BLaER1 treated with 17β-estradiol and CSF1 and Interleukin-3, amounts not matched to agents 10 nM and 100 nM (cell line): Measurements from ENCODE around the gene ALKBH3.
A peak's percentile ranks its signal among the peaks of the same experiment; 100 is the strongest.

Experiments used
- H3K27ac ChIP-seq, 11 experiments: shearing (Covaris generic); formaldehyde crosslinking; 2 replicates each; pipeline ENCODE4 v1.8.1; 2022
- H3K27me3 ChIP-seq, 11 experiments: shearing (Covaris generic); formaldehyde crosslinking; 2 replicates each; pipeline ENCODE4 v1.8.1; 2022
- H3K36me3 ChIP-seq, 11 experiments: shearing (Covaris generic); formaldehyde crosslinking; 2 replicates each; pipeline ENCODE4 v1.8.1; 2022
- H3K4me1 ChIP-seq, 10 experiments: shearing (Covaris generic); formaldehyde crosslinking; 2 replicates each; pipeline ENCODE4 v1.8.1; 2022
- H3K4me2 ChIP-seq, 11 experiments: shearing (Covaris generic); formaldehyde crosslinking; 2 replicates each; pipeline ENCODE4 v1.8.1; 2022
- H3K4me3 ChIP-seq, 10 experiments: shearing (Covaris generic); formaldehyde crosslinking; 2 replicates each; pipeline ENCODE4 v1.8.1; 2022
- H3K9ac ChIP-seq, 11 experiments: shearing (Covaris generic); formaldehyde crosslinking; 2 replicates each; pipeline ENCODE4 v1.8.1; 2022
- H3K9me3 ChIP-seq, 11 experiments: shearing (Covaris generic); formaldehyde crosslinking; replicated peaks in 1 of 11; 2 replicates each; pipeline ENCODE4 v1.8.1; 2022
- H4K20me1 ChIP-seq, 11 experiments: shearing (Covaris generic); formaldehyde crosslinking; 2 replicates each; pipeline ENCODE4 v1.8.1; 2022
- Cebpa-rat ChIP-seq, 11 experiments: shearing (Covaris generic); IDR thresholded peaks; 2 replicates each; pipeline ENCODE4 v1.8.1; 2022

Gene ALKBH3

GRCh38 chr11:43880640-43881159 is at the start of gene ALKBH3:
Gene ALKBH3, plus strand, starts transcription at chr11:43880831. Its CDS starts 1,822 bp downstream, at chr11:43882653.
- H3K27me3 ChIP-seq: peaks cover 0 to 18% (median 9%) of the 10 kb centered on the region in 11 experiments; a peak in 10 of 22 replicates
- H3K4me2 ChIP-seq: peak within 1 kb of the TSS; percentile 72 to 88 (median 78)
- H3K36me3 ChIP-seq: peaks cover 4 to 33% (median 20%) of the 10 kb centered on the region in 11 experiments; a peak in 18 of 22 replicates
- H3K4me3 ChIP-seq: peak within 1 kb of the TSS; percentile 64 to 78 (median 68)
- no peak for TF ChIP-seq Cebpa-rat (IDR thresholded peaks at IDR 0.05)
- peak within 1 kb of the TSS; percentile 64 to 80 (median 76) for H3K9ac ChIP-seq
- H3K9me3 ChIP-seq: peaks cover 9 to 16% (median 14%) of the 10 kb centered on the region in 11 experiments; a peak in 18 of 22 replicates
- peaks cover 5 to 19% (median 9%) of the 10 kb centered on the region in 10 experiments; a peak in 12 of 20 replicates for H3K4me1 ChIP-seq
- peak within 1 kb of the TSS; percentile 52 to 78 (median 70); a peak in 21 of 22 replicates for H3K27ac ChIP-seq
- H4K20me1 ChIP-seq: no peaks in the 10 kb centered on the region

GRCh38 chr11:43830928-43831440 is 49.6 kb upstream of the ALKBH3 start:
- Histone ChIP-seq H3K27ac (peak overlapping the region in 2 of 11 experiments; percentile 7 to 18; a peak in 2 of 22 replicates), H3K4me1 (peaks cover 0 to 33% (median 12%) of the 10 kb centered on the region in 10 experiments; a peak in 13 of 20 replicates), H4K20me1 (peaks cover 0 to 8% (median 0%) of the 10 kb centered on the region in 11 experiments; a peak in 3 of 22 replicates), H3K4me3 (no peak overlapping the region), H3K9me3 (no peaks in the 10 kb centered on the region), H3K27me3 (no peaks in the 10 kb centered on the region), H3K36me3 (peaks cover 13 to 38% (median 30%) of the 10 kb centered on the region in 11 experiments), H3K9ac (no peak overlapping the region), H3K4me2 (peak overlapping the region in 5 of 11 experiments; percentile 18 to 66 (median 54); a peak in 10 of 22 replicates)
- no peak for TF ChIP-seq Cebpa-rat (IDR thresholded peaks at IDR 0.05)

DNA sequence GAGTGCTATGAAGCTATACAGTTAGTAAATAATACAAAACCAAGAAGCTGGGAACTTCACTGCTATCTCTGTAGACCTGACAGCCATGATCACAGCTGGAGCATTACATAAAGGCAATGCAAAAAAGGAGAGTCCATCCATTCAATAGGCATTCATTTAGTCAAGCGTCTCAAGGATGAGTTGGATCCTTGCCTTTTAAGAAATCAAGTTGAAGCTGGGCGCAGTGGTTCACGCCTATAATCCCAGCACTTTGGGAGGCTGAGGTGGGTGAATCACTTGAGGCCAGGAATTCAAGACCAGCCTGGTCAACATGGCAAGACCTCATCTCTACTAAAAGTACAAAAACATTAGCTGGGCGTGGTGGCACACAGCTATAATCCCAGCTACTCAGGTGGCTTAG is 48.1 kb upstream of the ALKBH3 start:
- Histone ChIP-seq H3K4me1 (peaks cover 0 to 33% (median 12%) of the 10 kb centered on the region in 10 experiments; a peak in 13 of 20 replicates), H3K27ac (no peak overlapping the region), H3K4me3 (no peak overlapping the region), H3K9me3 (no peaks in the 10 kb centered on the region), H3K9ac (no peak overlapping the region), H3K27me3 (no peaks in the 10 kb centered on the region), H4K20me1 (peaks cover 0 to 8% (median 0%) of the 10 kb centered on the region in 11 experiments; a peak in 3 of 22 replicates), H3K4me2 (no peak overlapping the region), H3K36me3 (peaks cover 17 to 46% (median 36%) of the 10 kb centered on the region in 11 experiments)
- TF ChIP-seq Cebpa-rat (IDR thresholded peaks at IDR 0.05): no peak

GRCh38 chr11:43833657-43834073 is 47.0 kb upstream of the ALKBH3 start:
- H3K27ac ChIP-seq: no peak overlapping the region
- H3K27me3 ChIP-seq: no peaks in the 10 kb centered on the region
- TF ChIP-seq Cebpa-rat (IDR thresholded peaks at IDR 0.05): no peak
- peaks cover 0 to 8% (median 0%) of the 10 kb centered on the region in 11 experiments; a peak in 3 of 22 replicates for H4K20me1 ChIP-seq
- peaks cover 28 to 58% (median 45%) of the 10 kb centered on the region in 11 experiments for H3K36me3 ChIP-seq
- no peaks in the 10 kb centered on the region for H3K9me3 ChIP-seq
- peaks cover 0 to 33% (median 12%) of the 10 kb centered on the region in 10 experiments; a peak in 13 of 20 replicates for H3K4me1 ChIP-seq
- no peak overlapping the region for H3K4me2 ChIP-seq
- H3K9ac ChIP-seq: no peak overlapping the region
- H3K4me3 ChIP-seq: no peak overlapping the region

DNA sequence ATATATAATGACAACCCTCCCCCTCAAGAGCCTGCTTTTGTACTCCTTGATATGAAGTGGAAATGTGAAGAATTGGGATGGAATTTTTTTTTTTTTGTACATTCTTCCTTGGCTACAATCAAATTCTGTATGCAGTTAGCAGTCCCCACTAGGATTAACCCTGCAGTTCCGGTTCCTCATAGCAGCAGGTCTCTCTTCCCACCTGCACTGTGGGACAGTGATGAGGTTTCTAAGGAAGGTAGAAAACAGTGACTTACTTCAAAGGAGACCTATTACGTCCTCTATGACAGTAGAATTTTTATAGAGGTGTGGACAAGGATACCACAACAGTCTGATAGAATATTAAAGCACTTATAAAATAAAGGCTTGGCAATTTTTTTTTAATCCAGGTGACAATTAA is 46.3 kb upstream of the ALKBH3 start:
- Histone ChIP-seq H3K27ac (no peak overlapping the region), H3K9ac (no peak overlapping the region), H3K9me3 (no peaks in the 10 kb centered on the region), H3K36me3 (peaks cover 34 to 64% (median 51%) of the 10 kb centered on the region in 11 experiments), H3K4me1 (peaks cover 0 to 33% (median 12%) of the 10 kb centered on the region in 10 experiments; a peak in 13 of 20 replicates), H3K27me3 (no peaks in the 10 kb centered on the region), H4K20me1 (peaks cover 0 to 8% (median 0%) of the 10 kb centered on the region in 11 experiments; a peak in 3 of 22 replicates), H3K4me2 (no peak overlapping the region), H3K4me3 (no peak overlapping the region)
- TF ChIP-seq Cebpa-rat (IDR thresholded peaks at IDR 0.05): no peak

GRCh38 chr11:43835104-43835503 is 45.5 kb upstream of the ALKBH3 start:
- Histone ChIP-seq H3K27ac (no peak overlapping the region), H3K27me3 (no peaks in the 10 kb centered on the region), H3K4me3 (no peak overlapping the region), H3K9ac (no peak overlapping the region), H3K9me3 (no peaks in the 10 kb centered on the region), H3K36me3 (peaks cover 42 to 72% (median 58%) of the 10 kb centered on the region in 11 experiments), H3K4me2 (no peak overlapping the region), H4K20me1 (peaks cover 0 to 8% (median 0%) of the 10 kb centered on the region in 11 experiments; a peak in 3 of 22 replicates), H3K4me1 (peaks cover 0 to 26% (median 12%) of the 10 kb centered on the region in 10 experiments; a peak in 13 of 20 replicates)
- no peak for TF ChIP-seq Cebpa-rat (IDR thresholded peaks at IDR 0.05)

DNA sequence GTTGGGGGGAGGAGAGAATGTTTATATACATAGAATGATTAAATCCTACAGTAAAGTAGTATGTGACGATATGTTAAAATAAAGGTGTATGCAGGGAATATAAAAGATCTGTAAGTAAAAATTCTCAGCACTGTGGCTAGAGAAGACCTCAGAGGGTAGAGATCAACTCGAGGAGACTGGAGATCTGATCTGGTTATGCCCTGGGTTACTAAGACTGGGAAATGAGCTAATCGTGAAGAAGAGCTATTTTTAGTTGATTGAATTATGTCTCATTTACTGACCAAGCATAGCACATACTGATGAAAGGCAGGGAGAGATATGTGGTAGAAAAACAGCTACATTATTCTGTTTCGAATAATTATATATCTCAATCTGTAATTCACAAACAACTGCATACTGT is 42.8 kb upstream of the ALKBH3 start:
- peaks cover 0 to 6% (median 0%) of the 10 kb centered on the region in 11 experiments; a peak in 2 of 22 replicates for H3K9me3 ChIP-seq
- H3K9ac ChIP-seq: no peak overlapping the region
- no peaks in the 10 kb centered on the region for H4K20me1 ChIP-seq
- H3K27me3 ChIP-seq: no peaks in the 10 kb centered on the region
- no peak overlapping the region for H3K27ac ChIP-seq
- H3K4me2 ChIP-seq: no peak overlapping the region
- TF ChIP-seq Cebpa-rat (IDR thresholded peaks at IDR 0.05): no peak
- no peak overlapping the region for H3K4me3 ChIP-seq
- peaks cover 52 to 82% (median 63%) of the 10 kb centered on the region in 11 experiments for H3K36me3 ChIP-seq
- H3K4me1 ChIP-seq: peaks cover 0 to 9% (median 0%) of the 10 kb centered on the region in 10 experiments; a peak in 2 of 20 replicates

DNA sequence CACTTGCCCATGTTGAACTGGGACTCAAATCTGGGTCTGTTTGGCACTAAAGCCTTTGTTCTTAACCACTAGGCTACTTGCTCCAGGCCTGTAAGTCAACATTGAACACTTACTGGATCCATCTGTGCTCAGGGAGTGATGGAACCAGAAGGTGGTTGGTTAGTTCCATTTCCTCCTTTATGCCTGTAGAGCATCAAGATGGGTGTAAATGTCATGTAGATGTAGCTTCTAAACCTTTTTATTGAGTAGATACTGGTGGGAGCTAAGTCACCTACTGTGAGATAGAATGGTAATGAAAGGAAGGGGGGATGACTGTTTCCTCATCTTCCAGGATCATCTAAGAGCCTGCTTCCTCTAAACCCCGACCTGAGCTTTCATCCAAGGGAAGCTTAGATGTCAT is 38.6 kb upstream of the ALKBH3 start:
- Histone ChIP-seq H3K9me3 (peaks cover 0 to 6% (median 0%) of the 10 kb centered on the region in 11 experiments; a peak in 2 of 22 replicates), H3K9ac (no peak overlapping the region), H3K4me2 (no peak overlapping the region), H3K4me3 (no peak overlapping the region), H3K27ac (no peak overlapping the region), H3K27me3 (no peaks in the 10 kb centered on the region), H3K36me3 (peaks cover 63 to 97% (median 83%) of the 10 kb centered on the region in 11 experiments), H4K20me1 (no peaks in the 10 kb centered on the region), H3K4me1 (no peaks in the 10 kb centered on the region)
- TF ChIP-seq Cebpa-rat (IDR thresholded peaks at IDR 0.05): no peak

DNA sequence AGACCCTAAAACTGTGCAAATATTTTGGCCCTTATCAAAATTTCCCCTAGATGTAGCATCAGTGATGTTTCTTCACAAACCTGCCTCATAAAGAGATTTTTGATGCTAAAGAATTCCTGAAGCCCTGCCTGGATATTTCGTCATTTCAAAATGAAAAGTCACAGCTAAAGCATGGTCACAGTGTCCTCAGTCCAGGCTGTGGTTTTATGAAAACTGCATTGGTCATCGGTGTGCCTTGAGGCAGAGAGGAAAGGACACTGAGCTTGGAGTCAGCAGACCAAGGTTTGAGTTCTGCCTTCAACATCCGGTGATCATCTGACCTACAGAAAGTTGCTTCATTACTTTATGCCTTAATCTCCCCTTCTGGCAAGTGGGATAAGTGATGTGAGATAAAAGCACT is 34.8 kb upstream of the ALKBH3 start:
- no peak for TF ChIP-seq Cebpa-rat (IDR thresholded peaks at IDR 0.05)
- H4K20me1 ChIP-seq: peaks cover 0 to 5% (median 0%) of the 10 kb centered on the region in 11 experiments; a peak in 3 of 22 replicates
- H3K4me1 ChIP-seq: peaks cover 0 to 6% (median under 1%) of the 10 kb centered on the region in 10 experiments; a peak in 7 of 20 replicates
- H3K4me2 ChIP-seq: no peak overlapping the region
- H3K27ac ChIP-seq: no peak overlapping the region
- H3K9me3 ChIP-seq: 0 out of 22 replicates have a peak, but pooled peaks cover 0 to 2% (median 0%) of the 10 kb centered on the region in 11 experiments
- peaks cover 45 to 85% (median 60%) of the 10 kb centered on the region in 11 experiments for H3K36me3 ChIP-seq
- H3K27me3 ChIP-seq: no peaks in the 10 kb centered on the region
- no peak overlapping the region for H3K4me3 ChIP-seq
- H3K9ac ChIP-seq: no peak overlapping the region
